ENCODE results near the gene MAN1A1. TPM values are rescaled to one million over a fixed set of nuclear protein-coding genes. Genes with fewer than 3 reads are reported as not detected.

MAN1A1 gene
- total RNA-seq, 2 donors from 2014 or later = 98.6 to 115 TPM

- ATAC-seq (ENCODE audit: insufficient number of reproducible peaks, low FRiP score, low read depth) (no peak), DNase-seq (ENCODE audit: low spot score) (no peak)
- Histone ChIP-seq H3K27ac (no peak overlapping the region), H3K9me3 (no peaks in the 10 kb centered on the region), H3K36me3 (no peaks in the 10 kb centered on the region), H3K4me1 (ENCODE audit: control insufficient read depth in 1 of 2, low read depth in 2 of 2) (peaks cover 7 to 18% of the 10 kb centered on the region in 2 donors), H3K27me3 (replicated peaks; ENCODE audit: insufficient read depth) (no peaks in the 10 kb centered on the region), H3K4me3 (no peak overlapping the region)
- TF ChIP-seq, protein P1, sequence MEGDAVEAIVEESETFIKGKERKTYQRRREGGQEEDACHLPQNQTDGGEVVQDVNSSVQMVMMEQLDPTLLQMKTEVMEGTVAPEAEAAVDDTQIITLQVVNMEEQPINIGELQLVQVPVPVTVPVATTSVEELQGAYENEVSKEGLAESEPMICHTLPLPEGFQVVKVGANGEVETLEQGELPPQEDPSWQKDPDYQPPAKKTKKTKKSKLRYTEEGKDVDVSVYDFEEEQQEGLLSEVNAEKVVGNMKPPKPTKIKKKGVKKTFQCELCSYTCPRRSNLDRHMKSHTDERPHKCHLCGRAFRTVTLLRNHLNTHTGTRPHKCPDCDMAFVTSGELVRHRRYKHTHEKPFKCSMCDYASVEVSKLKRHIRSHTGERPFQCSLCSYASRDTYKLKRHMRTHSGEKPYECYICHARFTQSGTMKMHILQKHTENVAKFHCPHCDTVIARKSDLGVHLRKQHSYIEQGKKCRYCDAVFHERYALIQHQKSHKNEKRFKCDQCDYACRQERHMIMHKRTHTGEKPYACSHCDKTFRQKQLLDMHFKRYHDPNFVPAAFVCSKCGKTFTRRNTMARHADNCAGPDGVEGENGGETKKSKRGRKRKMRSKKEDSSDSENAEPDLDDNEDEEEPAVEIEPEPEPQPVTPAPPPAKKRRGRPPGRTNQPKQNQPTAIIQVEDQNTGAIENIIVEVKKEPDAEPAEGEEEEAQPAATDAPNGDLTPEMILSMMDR (IDR thresholded peaks at IDR 0.05) = no peak
These were observed 173.1 kb downstream of the MAN1A1 start for GRCh38 chr6:119176445-119176844.

DNA sequence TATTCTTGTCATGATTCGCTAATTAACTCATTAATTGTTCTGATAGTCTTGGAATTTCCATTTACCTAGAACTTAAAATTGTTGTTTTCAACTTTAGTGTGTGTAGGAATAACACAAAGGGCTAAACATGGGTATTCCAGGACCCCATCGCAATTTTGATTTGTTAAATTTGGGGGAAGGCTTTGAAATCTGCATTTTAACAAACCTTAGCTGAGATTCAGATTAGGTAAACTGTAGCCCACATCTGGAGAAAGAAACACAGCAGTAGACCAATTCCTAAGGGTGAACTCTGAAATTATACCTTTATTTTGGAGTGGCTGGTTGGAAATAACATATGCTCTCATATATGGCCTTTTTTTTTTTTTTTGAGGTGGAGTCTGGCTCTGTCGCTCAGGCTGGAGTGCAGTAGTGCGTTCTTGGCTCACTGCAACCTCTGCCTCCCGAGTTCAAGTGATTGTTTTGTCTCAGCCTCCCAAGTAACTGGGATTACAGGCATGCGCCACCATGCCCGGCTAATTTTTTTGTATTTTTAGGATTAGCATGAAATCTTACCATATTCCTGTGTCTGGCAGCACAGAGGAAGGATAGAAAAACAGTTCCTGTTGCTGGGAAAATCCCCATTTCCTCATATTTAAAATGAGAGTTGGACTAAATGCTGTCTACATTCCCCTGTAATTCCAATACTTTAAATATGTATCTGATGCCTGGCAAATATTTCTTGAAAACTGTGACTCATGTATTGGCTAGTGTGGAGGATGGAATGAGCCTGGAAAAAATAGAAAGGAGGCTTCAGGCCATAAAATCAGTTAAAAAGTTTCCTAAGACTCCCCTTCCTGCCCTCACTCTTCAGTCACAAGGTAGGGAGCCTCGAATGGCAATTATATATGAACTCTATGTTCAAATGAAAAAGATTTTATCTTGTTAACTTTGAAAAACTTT lies 174.4 kb downstream of the MAN1A1 start:
- no peak for ATAC-seq (ENCODE audit: insufficient number of reproducible peaks, low FRiP score, low read depth)

DNA sequence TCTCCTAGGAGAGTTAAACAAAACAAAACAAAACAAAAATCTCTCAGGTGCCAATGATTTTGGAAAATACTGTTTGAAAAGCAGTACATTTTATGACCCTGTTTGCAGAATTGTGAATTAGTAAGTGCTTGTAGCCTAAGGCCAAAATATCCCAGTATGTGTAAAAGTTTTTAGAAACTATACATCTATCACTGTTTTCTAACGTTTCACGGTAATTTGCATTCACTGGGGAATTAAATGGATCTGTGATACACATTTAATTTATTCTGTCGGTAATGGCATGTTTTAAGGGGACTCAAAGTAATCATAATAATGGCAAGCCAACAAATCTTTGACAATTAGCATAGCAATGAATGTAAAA lies 175.5 kb downstream of the MAN1A1 start:
- Histone ChIP-seq H3K36me3 (no peaks in the 10 kb centered on the region), H3K4me3 (no peak overlapping the region), H3K27me3 (replicated peaks; ENCODE audit: insufficient read depth) (no peaks in the 10 kb centered on the region), H3K4me1 (ENCODE audit: control insufficient read depth in 1 of 2, low read depth in 2 of 2) (peaks cover 7 to 18% of the 10 kb centered on the region in 2 donors), H3K9me3 (no peaks in the 10 kb centered on the region), H3K27ac (no peak overlapping the region)
- DNase-seq (ENCODE audit: low spot score) = no peak
- ATAC-seq (ENCODE audit: insufficient number of reproducible peaks, low FRiP score, low read depth) = no peak
- TF ChIP-seq, protein P1 (IDR thresholded peaks at IDR 0.05) = no peak

More for the DNA sequence above, 174.4 kb downstream of the MAN1A1 start:
- Histone ChIP-seq H3K27me3 (replicated peaks; ENCODE audit: insufficient read depth) (no peaks in the 10 kb centered on the region), H3K36me3 (no peaks in the 10 kb centered on the region), H3K4me1 (ENCODE audit: control insufficient read depth in 1 of 2, low read depth in 2 of 2) (peaks cover 7 to 18% of the 10 kb centered on the region in 2 donors), H3K9me3 (no peaks in the 10 kb centered on the region), H3K27ac (no peak overlapping the region), H3K4me3 (no peak overlapping the region)
- DNase-seq (ENCODE audit: low spot score) = no peak
- TF ChIP-seq, protein P1 (IDR thresholded peaks at IDR 0.05) = no peak

DNA sequence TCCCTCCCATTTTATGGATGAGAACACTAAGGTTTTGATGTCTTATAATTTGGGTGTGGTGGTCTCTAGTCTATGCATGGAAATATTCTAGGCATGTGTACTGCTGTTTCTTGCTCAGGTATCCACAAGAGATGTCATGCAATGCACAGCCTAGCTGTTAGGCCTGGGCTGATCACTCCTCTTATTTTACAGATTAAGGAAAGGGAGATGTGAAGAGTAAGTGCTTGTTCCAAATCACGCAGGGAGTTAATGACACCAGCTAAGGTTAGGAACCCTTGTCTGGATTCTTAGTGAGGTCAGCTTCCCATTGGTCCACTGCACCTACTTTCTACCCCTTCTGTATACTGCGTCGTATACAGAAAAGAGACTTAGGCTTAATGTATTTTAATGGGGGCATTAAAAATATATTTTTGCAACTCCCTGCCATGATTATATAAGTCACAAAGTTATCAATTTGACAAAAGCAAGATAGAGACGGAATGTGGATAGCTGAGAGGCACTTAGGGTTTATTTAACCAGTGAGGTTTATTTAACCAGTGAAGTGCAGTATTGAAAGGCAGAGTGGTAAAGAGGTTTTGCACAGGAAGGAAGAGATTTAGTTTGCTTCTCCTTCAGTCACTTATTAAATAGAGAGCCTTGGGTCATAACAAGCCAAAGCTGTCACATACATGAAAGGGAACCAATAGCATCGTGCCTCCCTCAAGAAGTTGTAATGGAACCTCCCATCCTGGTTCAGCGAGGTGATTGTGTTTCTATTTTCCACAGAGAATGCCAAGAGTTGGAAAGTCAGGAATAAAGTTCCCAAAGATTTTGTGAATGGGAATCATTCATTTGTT lies 176.1 kb downstream of the MAN1A1 start:
- DNase-seq (ENCODE audit: low spot score) = no peak
- H3K27ac ChIP-seq = no peak overlapping the region

More for the DNA sequence above, 176.1 kb downstream of the MAN1A1 start:
- Histone ChIP-seq H3K9me3 (no peaks in the 10 kb centered on the region), H3K4me3 (no peak overlapping the region), H3K4me1 (ENCODE audit: control insufficient read depth in 1 of 2, low read depth in 2 of 2) (peaks cover 7 to 18% of the 10 kb centered on the region in 2 donors), H3K36me3 (no peaks in the 10 kb centered on the region), H3K27me3 (replicated peaks; ENCODE audit: insufficient read depth) (no peaks in the 10 kb centered on the region)
- no peak for ATAC-seq (ENCODE audit: insufficient number of reproducible peaks, low FRiP score, low read depth)
- TF ChIP-seq, protein P1 (IDR thresholded peaks at IDR 0.05) = no peak
